GM12878 (cell line): ENCODE measurements around the gene PIP4K2A. TPM values are rescaled to one million over a fixed set of nuclear protein-coding genes. Genes with fewer than 3 reads are reported as not detected.

Experiments used
- ATAC-seq: fragments of 200-7000 bp; cut with Tn5 transposase; 3 replicates; pipeline ENCODE4 v1.9.1; 2020; ENCODE audit warnings: mild to moderate bottlenecking, moderate library complexity
- BruUV-seq: library from RNA; stranded (reverse); fragments of 400-500 nt; replicated peaks from 2 replicates; lab custom pipeline; 2021; lab: Mats Ljungman, UMichigan
- CTCF ChIA-PET: fragments of 300-600 bp; sonication (Branson Sonifier 250); formaldehyde crosslinking; extraction: SDS; loops from one replicate; lab custom pipeline; 2021; ENCODE audit warnings: inconsistent platforms; lab: Yijun Ruan, JAX
- POLR2A ChIA-PET: fragments of 350-600 bp; formaldehyde crosslinking; extraction: SDS; loops from one replicate; lab custom pipeline; 2021; ENCODE audit warnings: inconsistent platforms; lab: Charles Lee
- RAD21 ChIA-PET: fragments of 300-600 bp; sonication (Branson Sonifier 250); formaldehyde crosslinking; loops from one replicate; lab custom pipeline; 2023; ENCODE audit warnings: antibody characterized with exemption; ENCODE audit not compliant: unreplicated experiment; lab: Charles Lee
- SMC1A ChIA-PET: fragments of 300-600 bp; sonication (Branson Sonifier 250); formaldehyde crosslinking; loops from one replicate; lab custom pipeline; 2023; ENCODE audit not compliant: unreplicated experiment, uncharacterized antibody; lab: Charles Lee
- DNase-seq: peaks from one replicate; pipeline ENCODE4 v3.0.0-alpha.2; 2011; ENCODE audit warnings: low read depth, low spot score
- FAIRE-seq: peaks from 3 replicates; lab custom pipeline; 2011; peaks lifted over from hg19 to GRCh38; lab: Jason Lieb, UNC
- H2AFZ ChIP-seq: 2 replicates; pipeline ENCODE4 v1.6.0; 2011; ENCODE audit warnings: low read depth, low read length, control low read depth; ENCODE audit not compliant: control insufficient read depth
- H3K27ac ChIP-seq: 2 replicates; pipeline ENCODE4 v1.5.1; 2011; ENCODE audit warnings: control low read depth; ENCODE audit not compliant: control insufficient read depth, insufficient read depth
- H3K27me3 ChIP-seq, 2 experiments: replicated peaks in 1 of 2; 2 replicates each; pipeline versions ENCODE4 v1.6.0 to v1.6.1; 2011; ENCODE audit warnings: low read length in 1 of 2; ENCODE audit not compliant: control insufficient read depth in 2 of 2, insufficient read depth in 2 of 2
- H3K36me3 ChIP-seq, 2 experiments: 2 replicates each; pipeline ENCODE4 v1.5.1; 2011; ENCODE audit warnings: low read length in 1 of 2; ENCODE audit not compliant: control insufficient read depth in 2 of 2, insufficient read depth in 2 of 2
- H3K4me1 ChIP-seq: 2 replicates; pipeline ENCODE4 v1.6.1; 2011; ENCODE audit warnings: mild to moderate bottlenecking, low read length, moderate library complexity, mixed read lengths; ENCODE audit not compliant: control insufficient read depth, insufficient read depth
- H3K4me2 ChIP-seq: 2 replicates; pipeline ENCODE4 v1.6.0; 2011; ENCODE audit warnings: control low read depth; ENCODE audit not compliant: control insufficient read depth, insufficient read depth
- H3K4me3 ChIP-seq: fragments of 200-600 bp; sonication (generic); 2 replicates; pipeline ENCODE4 v1.5.1; 2016
- H3K79me2 ChIP-seq: 2 replicates; pipeline ENCODE4 v1.6.0; 2011; ENCODE audit warnings: low read length; ENCODE audit not compliant: control insufficient read depth, insufficient read depth
- H3K9ac ChIP-seq: 2 replicates; pipeline ENCODE4 v1.8.0; 2011; ENCODE audit warnings: low read length, control low read depth, mixed read lengths; ENCODE audit not compliant: control insufficient read depth, insufficient read depth
- H3K9me3 ChIP-seq: replicated peaks from 3 replicates; pipeline ENCODE4 v1.5.1; 2011; ENCODE audit warnings: mild to moderate bottlenecking, low read length; ENCODE audit not compliant: control insufficient read depth, insufficient read depth
- H4K20me1 ChIP-seq: 2 replicates; pipeline ENCODE4 v1.6.0; 2011; ENCODE audit not compliant: control insufficient read depth, insufficient read depth
- ATF7 ChIP-seq: fragments of 450-650 bp; IDR thresholded peaks from 2 replicates; pipeline ENCODE4 v1.6.1; 2016; ENCODE audit warnings: low read depth, mild to moderate bottlenecking
- EP300 ChIP-seq, 2 experiments: fragments of 150-350 bp in 1 of 2; IDR thresholded peaks; 2 replicates each; pipeline ENCODE4 v1.6.1; 2011 to 2012; ENCODE audit warnings: low read depth in 2 of 2, low read length in 2 of 2, borderline replicate concordance in 1 of 2, improper control_type of control experiment in 1 of 2, inconsistent platforms in 1 of 2; ENCODE audit not compliant: control insufficient read depth in 1 of 2
- KAT2A ChIP-seq: conservative IDR thresholded peaks from 2 replicates; pipeline ENCODE4 v1.6.1; 2011; ENCODE audit warnings: low read depth, low read length; ENCODE audit not compliant: control insufficient read depth
- MTA2 ChIP-seq: fragments of 450-650 bp; IDR thresholded peaks from 2 replicates; pipeline ENCODE4 v1.6.1; 2016; ENCODE audit warnings: low read depth, mild to moderate bottlenecking, moderate library complexity
- NR2F1 ChIP-seq: fragments of 450-650 bp; conservative IDR thresholded peaks from 2 replicates; pipeline ENCODE4 v1.6.1; 2017; ENCODE audit warnings: mild to moderate bottlenecking
- RUNX3 ChIP-seq: IDR thresholded peaks from 2 replicates; pipeline ENCODE4 v1.6.1; 2012; ENCODE audit warnings: low read length, inconsistent platforms
- STAT1 ChIP-seq: fragments of 450-650 bp; conservative IDR thresholded peaks from 2 replicates; pipeline ENCODE4 v1.6.1; 2014; ENCODE audit warnings: antibody characterized with exemption, mild to moderate bottlenecking
- SUPT20H ChIP-seq: IDR thresholded peaks from 2 replicates; pipeline ENCODE4 v1.6.1; 2011; ENCODE audit warnings: low read depth, mild to moderate bottlenecking, low read length, moderate library complexity, borderline replicate concordance; ENCODE audit not compliant: control insufficient read depth
- ZNF24 ChIP-seq: fragments of 450-650 bp; IDR thresholded peaks from 2 replicates; pipeline ENCODE4 v1.6.1; 2017; ENCODE audit warnings: antibody characterized with exemption, mild to moderate bottlenecking
- WGBS: methylation state at CpG from one replicate; pipeline ENCODE4 v1.1.6; 2016; ENCODE audit warnings: low lambda C conversion rate; ENCODE audit not compliant: insufficient replicate concordance, insufficient coverage; ENCODE audit errors: missing lambda C conversion rate; 5-methylcytosine and 5-hydroxymethylcytosine counted together
- in situ Hi-C: fragments of 300-500 bp; cut with MboI; formaldehyde crosslinking; loops from 9 replicates; pipeline ENCODE4 v1.14.3; 2018; ENCODE audit warnings: mixed read lengths
- intact Hi-C: fragments of 100-400 bp; cut with micrococcal nuclease; formaldehyde crosslinking; loops from one replicate; pipeline ENCODE4 v1.14.2; 2022; ENCODE audit not compliant: unreplicated experiment
- polyA plus RNA-seq, 11 experiments: library from polyadenylated mRNA; depleted of rRNA in 4 of 11; unstranded in 6 of 11; stranded (reverse) in 5 of 11; fragments of >200 nt; fragmentation: Nextera tagmentation in 4 of 11; fragmentation: Illumina TruSeq in 1 of 11; extraction: Ambion mirVana in 4 of 11; extraction: Trizol in 1 of 11; gene quantifications; 1 replicate in 1 of 11; 2 replicates in 10 of 11; pipeline versions ENCODE4 v1.2.1 to v1.2.3, GENCODE V29; 2011 to 2016; ENCODE audit warnings: inconsistent platforms in 2 of 11, missing spikeins in 2 of 11, low read depth in 1 of 11
- total RNA-seq, 4 experiments: library from RNA; depleted of rRNA in 3 of 4; stranded (reverse); fragments of >200 nt in 3 of 4; fragmentation: Illumina TruSeq in 1 of 4; extraction: Trizol in 1 of 4; gene quantifications; 2 replicates each; pipeline versions ENCODE4 v1.2.1 to v1.2.3, GENCODE V29; 2013 to 2021

The PIP4K2A gene
- total and polyA plus RNA-seq, 10 of the 15 experiments (the other 5 are each of a cell fraction or from before 2014, with no cell fraction given) = 54.3 to 139 (median 84.4) TPM

DNA sequence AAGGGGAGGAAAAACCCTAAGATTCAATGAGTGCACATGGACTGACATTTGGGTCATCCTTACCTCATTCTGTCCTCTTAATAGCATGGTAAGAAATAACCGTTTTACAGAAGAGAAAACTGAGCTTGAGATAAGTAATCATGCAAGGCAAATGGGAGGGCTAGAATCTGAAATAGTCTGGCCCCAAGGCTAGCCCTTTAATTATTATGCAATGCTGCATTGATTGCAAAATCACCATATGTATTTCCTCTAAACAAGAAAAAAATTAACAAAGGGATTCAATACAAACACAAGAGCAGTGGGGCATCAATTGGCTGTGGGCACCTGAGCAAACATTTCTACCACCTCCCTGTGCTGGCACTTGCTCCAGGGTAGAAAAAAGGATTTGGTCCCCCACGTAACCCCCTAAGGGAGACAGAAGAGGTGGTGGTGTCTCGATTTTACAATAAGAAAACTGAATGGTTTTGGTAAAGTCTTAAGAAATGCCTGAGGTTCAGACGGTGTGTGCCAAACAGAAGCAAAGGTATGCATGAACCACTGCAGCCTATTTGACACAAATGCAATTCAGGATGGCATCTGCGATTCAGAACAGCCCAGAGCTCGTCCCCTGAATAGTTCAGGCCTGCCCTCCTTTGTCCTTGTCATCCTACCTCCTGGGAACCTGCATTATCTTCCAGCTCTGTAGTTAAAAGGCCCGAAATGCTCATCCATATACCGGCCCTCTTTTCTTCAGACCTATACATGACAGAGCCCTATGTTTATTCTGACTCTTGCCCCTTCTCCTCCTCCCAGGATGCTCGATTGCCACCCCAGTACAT, 23.6 kb downstream of the PIP4K2A start:
- BruUV-seq = no TSS peak
- FAIRE-seq (no peak), ATAC-seq (peak; percentile 78), DNase-seq (no peak)
- CTCF ChIA-PET = interaction anchor here (1.5 to 2.6 kb wide), 5 partner anchors 10 to 42 kb away, joined by 3 to 10 read pairs (median 4); no protein-coding TSS in a partner anchor
- no peak overlapping the region for H3K27ac ChIP-seq
- H3K79me2 ChIP-seq = peaks cover 100% of the 10 kb centered on the region
- no peak overlapping the region for H2AFZ ChIP-seq
- no peaks in the 10 kb centered on the region for H4K20me1 ChIP-seq
- 0 out of 2 replicates have a peak overlapping the region, but pooled peaks have one; percentile 9 for H3K4me2 ChIP-seq
- no peak overlapping the region for H3K9ac ChIP-seq
- H3K36me3 ChIP-seq = no peaks in the 10 kb centered on the region; a peak in 3 of 4 replicates
- SMC1A ChIA-PET = interaction anchor here (0.9 to 4.5 kb wide), 19 partner anchors 7 to 292 kb away, joined by 3 to 56 read pairs (median 4); no protein-coding TSS in a partner anchor
- peaks cover 5% of the 10 kb centered on the region; the same call in 2 of the 3 replicates for H3K9me3 ChIP-seq
- no peak for TF ChIP-seq EP300 (IDR thresholded peaks at IDR 0.05; ENCODE audit: borderline replicate concordance in 1 of 2, control insufficient read depth in 1 of 2, low read depth in 2 of 2, low read length in 2 of 2)
- peak; percentile 35; the same call in 1 of the 2 replicates for TF ChIP-seq RUNX3
- TF ChIP-seq ATF7 = peak; percentile 46; the same call in 1 of the 2 replicates
- TF ChIP-seq SUPT20H = no peak
- peak; percentile 33; the same call in 1 of the 2 replicates for TF ChIP-seq ZNF24
- TF ChIP-seq KAT2A = no peak
- TF ChIP-seq NR2F1 = peak; percentile 29; the same call in 1 of the 2 replicates
- TF ChIP-seq STAT1 = no peak
- peak; percentile 26; the same call in 1 of the 2 replicates for TF ChIP-seq MTA2
- intact Hi-C loops (no loop called here), in situ Hi-C loops (no loop called here)
- RAD21 ChIA-PET = interaction anchor here (0.8 to 3.0 kb wide), 15 partner anchors 9 to 91 kb away, joined by 3 to 14 read pairs (median 5); no protein-coding TSS in a partner anchor
- no peaks in the 10 kb centered on the region for H3K27me3 ChIP-seq
- H3K4me3 ChIP-seq = no peak overlapping the region
- POLR2A ChIA-PET = interaction anchor here (0.6 to 2.7 kb wide), 7 partner anchors 10 to 208 kb away, joined by 3 to 21 read pairs (median 4); no protein-coding TSS in a partner anchor
- WGBS = 13% methylated on average over 9 of the region's 9 CpGs
- H3K4me1 ChIP-seq = peaks cover 29% of the 10 kb centered on the region
